ENCODE measurements around the gene PDLIM3. TPM values are rescaled to one million over a fixed set of nuclear protein-coding genes. Genes with fewer than 3 reads are reported as not detected.

Gene PDLIM3
- polyA plus RNA-seq (2013, experiment 1 of 2): 61.2 TPM
- 64.4 TPM for polyA plus RNA-seq (2013, experiment 2 of 2)

- 1% methylated on average over 47 of the region's 66 CpGs for WGBS
- peak within 1 kb of the TSS; percentile 42 for H4K8ac ChIP-seq (ENCODE audit: low read length)
- peak within 1 kb of the TSS; percentile 70 to 73 for H3K4ac ChIP-seq (ENCODE audit: low read depth in 1 of 2, low read length in 2 of 2)
Observed at GRCh38 chr4:185534866-185535611, at the start of gene PDLIM3. Gene PDLIM3, minus strand, starts transcription at chr4:185535507. Its CDS starts 73 bp downstream, at chr4:185535434.

GRCh38 chr4:185583813-185584212 is 48.5 kb upstream of the PDLIM3 start:
- no peaks in the 10 kb centered on the region for H3K9me3 ChIP-seq (ENCODE audit: control insufficient read depth, low read length)
- peaks cover 0 to 5% of the 10 kb centered on the region in 2 experiments for H3K27me3 ChIP-seq (ENCODE audit: control insufficient read depth in 1 of 2, insufficient read depth in 1 of 2, low read length in 2 of 2)
- WGBS: no CpG with 5 or more reads among the region's 1 CpG
- H2BK5ac ChIP-seq (ENCODE audit: low read depth, low read length, poor library complexity, severe bottlenecking): no peak overlapping the region
- no peak overlapping the region for H2BK120ac ChIP-seq (ENCODE audit: low read depth, low read length)
- H2BK12ac ChIP-seq (ENCODE audit: low read length in 2 of 2): no peak overlapping the region
- no peak overlapping the region for H2BK15ac ChIP-seq (ENCODE audit: low read depth, poor library complexity, severe bottlenecking)
- no peak overlapping the region for H3K14ac ChIP-seq (ENCODE audit: low read length in 2 of 2)
- no peak overlapping the region for H3K18ac ChIP-seq (ENCODE audit: low read depth in 1 of 2, low read length in 2 of 2)
- H3K4me3 ChIP-seq (ENCODE audit: insufficient read depth in 1 of 2, low read depth in 1 of 2, low read length in 2 of 2): no peak overlapping the region
- H3K23ac ChIP-seq (ENCODE audit: low read length in 2 of 2): no peak overlapping the region
- peaks cover 7% of the 10 kb centered on the region for H3K4me1 ChIP-seq (ENCODE audit: control insufficient read depth, insufficient read depth, low read depth, low read length)
- no peak overlapping the region for H2AFZ ChIP-seq (ENCODE audit: low read depth, low read length)
- no peak overlapping the region for H4K91ac ChIP-seq (ENCODE audit: low read length)
- no peak overlapping the region for H3K4me2 ChIP-seq (ENCODE audit: low read length, poor library complexity, severe bottlenecking)
- H2AK5ac ChIP-seq (ENCODE audit: low read length, severe bottlenecking): no peak overlapping the region
- no peak for DNase-seq
- no peak overlapping the region for H3K27ac ChIP-seq (ENCODE audit: low read length, poor library complexity, severe bottlenecking)
- H3K36me3 ChIP-seq (ENCODE audit: control insufficient read depth in 1 of 2, insufficient read depth in 2 of 2, low read depth in 1 of 2, low read length in 2 of 2): no peaks in the 10 kb centered on the region
- no peak overlapping the region for H3K4ac ChIP-seq (ENCODE audit: low read depth in 1 of 2, low read length in 2 of 2)
- H3K79me1 ChIP-seq (replicated peaks; ENCODE audit: low read length, poor library complexity, severe bottlenecking): no peaks in the 10 kb centered on the region
- H4K8ac ChIP-seq (ENCODE audit: low read length): no peak overlapping the region
- no peak overlapping the region for H3K9ac ChIP-seq (ENCODE audit: low read length)

More at GRCh38 chr4:185534866-185535611, at the start of gene PDLIM3:
- Histone ChIP-seq H3K27me3 (ENCODE audit: control insufficient read depth in 1 of 2, insufficient read depth in 1 of 2, low read length in 2 of 2) (peaks cover 36 to 42% of the 10 kb centered on the region in 2 experiments), H3K4me1 (ENCODE audit: control insufficient read depth, insufficient read depth, low read depth, low read length) (peaks cover 11% of the 10 kb centered on the region), H3K18ac (ENCODE audit: low read depth in 1 of 2, low read length in 2 of 2) (peak within 1 kb of the TSS; percentile 58 to 79), H3K4me2 (ENCODE audit: low read length, poor library complexity, severe bottlenecking) (peak within 1 kb of the TSS; percentile 100), H2BK120ac (ENCODE audit: low read depth, low read length) (peak within 1 kb of the TSS; percentile 64), H3K9me3 (ENCODE audit: control insufficient read depth, low read length) (no peaks in the 10 kb centered on the region), H2BK5ac (ENCODE audit: low read depth, low read length, poor library complexity, severe bottlenecking) (no peak within 1 kb of the TSS), H2BK15ac (ENCODE audit: low read depth, poor library complexity, severe bottlenecking) (peak within 1 kb of the TSS; percentile 98), H2BK12ac (ENCODE audit: low read length in 2 of 2) (peak within 1 kb of the TSS in 1 of 2 experiments; percentile 47), H3K23ac (ENCODE audit: low read length in 2 of 2) (peak within 1 kb of the TSS; percentile 27 to 80), H3K9ac (ENCODE audit: low read length) (peak within 1 kb of the TSS; percentile 81), H4K91ac (ENCODE audit: low read length) (no peak within 1 kb of the TSS), H3K36me3 (ENCODE audit: control insufficient read depth in 1 of 2, insufficient read depth in 2 of 2, low read depth in 1 of 2, low read length in 2 of 2) (no peaks in the 10 kb centered on the region), H2AFZ (ENCODE audit: low read depth, low read length) (peak within 1 kb of the TSS; percentile 54), H3K79me1 (replicated peaks; ENCODE audit: low read length, poor library complexity, severe bottlenecking) (no peaks in the 10 kb centered on the region), H3K14ac (ENCODE audit: low read length in 2 of 2) (no peak within 1 kb of the TSS), H3K4me3 (ENCODE audit: insufficient read depth in 1 of 2, low read depth in 1 of 2, low read length in 2 of 2) (peak within 1 kb of the TSS; percentile 55 to 76), H3K27ac (ENCODE audit: low read length, poor library complexity, severe bottlenecking) (no peak within 1 kb of the TSS), H2AK5ac (ENCODE audit: low read length, severe bottlenecking) (no peak within 1 kb of the TSS)
- DNase-seq: peak; percentile 73

- DNase-seq: no peak
- Histone ChIP-seq H2AK5ac (ENCODE audit: low read length, severe bottlenecking) (no peak overlapping the region), H3K4me1 (ENCODE audit: control insufficient read depth, insufficient read depth, low read depth, low read length) (peaks cover 5% of the 10 kb centered on the region), H2BK5ac (ENCODE audit: low read depth, low read length, poor library complexity, severe bottlenecking) (no peak overlapping the region), H3K4me2 (ENCODE audit: low read length, poor library complexity, severe bottlenecking) (no peak overlapping the region), H3K36me3 (ENCODE audit: control insufficient read depth in 1 of 2, insufficient read depth in 2 of 2, low read depth in 1 of 2, low read length in 2 of 2) (no peaks in the 10 kb centered on the region), H3K27ac (ENCODE audit: low read length, poor library complexity, severe bottlenecking) (no peak overlapping the region), H4K91ac (ENCODE audit: low read length) (no peak overlapping the region), H3K14ac (ENCODE audit: low read length in 2 of 2) (no peak overlapping the region), H3K4ac (ENCODE audit: low read depth in 1 of 2, low read length in 2 of 2) (no peak overlapping the region), H3K9me3 (ENCODE audit: control insufficient read depth, low read length) (no peaks in the 10 kb centered on the region), H2BK12ac (ENCODE audit: low read length in 2 of 2) (no peak overlapping the region), H3K9ac (ENCODE audit: low read length) (no peak overlapping the region), H2BK15ac (ENCODE audit: low read depth, poor library complexity, severe bottlenecking) (no peak overlapping the region), H3K23ac (ENCODE audit: low read length in 2 of 2) (no peak overlapping the region), H3K79me1 (replicated peaks; ENCODE audit: low read length, poor library complexity, severe bottlenecking) (no peaks in the 10 kb centered on the region), H4K8ac (ENCODE audit: low read length) (no peak overlapping the region), H3K27me3 (ENCODE audit: control insufficient read depth in 1 of 2, insufficient read depth in 1 of 2, low read length in 2 of 2) (peaks cover 0 to under 1% of the 10 kb centered on the region in 2 experiments), H2BK120ac (ENCODE audit: low read depth, low read length) (no peak overlapping the region), H2AFZ (ENCODE audit: low read depth, low read length) (no peak overlapping the region), H3K18ac (ENCODE audit: low read depth in 1 of 2, low read length in 2 of 2) (no peak overlapping the region), H3K4me3 (ENCODE audit: insufficient read depth in 1 of 2, low read depth in 1 of 2, low read length in 2 of 2) (no peak overlapping the region)
- WGBS: 91% methylated on average over 5 of the region's 7 CpGs
Observed at GRCh38 chr4:185582651-185583400, 47.5 kb upstream of the PDLIM3 start.

- H2BK5ac ChIP-seq (ENCODE audit: low read depth, low read length, poor library complexity, severe bottlenecking): no peak overlapping the region
- H2AFZ ChIP-seq (ENCODE audit: low read depth, low read length): no peak overlapping the region
- H2BK15ac ChIP-seq (ENCODE audit: low read depth, poor library complexity, severe bottlenecking): no peak overlapping the region
- no peak overlapping the region for H3K4ac ChIP-seq (ENCODE audit: low read depth in 1 of 2, low read length in 2 of 2)
- H2AK5ac ChIP-seq (ENCODE audit: low read length, severe bottlenecking): no peak overlapping the region
- no peaks in the 10 kb centered on the region for H3K9me3 ChIP-seq (ENCODE audit: control insufficient read depth, low read length)
- H3K79me1 ChIP-seq (replicated peaks; ENCODE audit: low read length, poor library complexity, severe bottlenecking): no peaks in the 10 kb centered on the region
- H3K9ac ChIP-seq (ENCODE audit: low read length): no peak overlapping the region
- no peak overlapping the region for H3K4me3 ChIP-seq (ENCODE audit: insufficient read depth in 1 of 2, low read depth in 1 of 2, low read length in 2 of 2)
- no peak overlapping the region for H4K8ac ChIP-seq (ENCODE audit: low read length)
- no peak overlapping the region for H3K14ac ChIP-seq (ENCODE audit: low read length in 2 of 2)
- H2BK12ac ChIP-seq (ENCODE audit: low read length in 2 of 2): no peak overlapping the region
- WGBS: 85% methylated on average over 12 of the region's 12 CpGs
- no peak overlapping the region for H3K23ac ChIP-seq (ENCODE audit: low read length in 2 of 2)
- no peaks in the 10 kb centered on the region for H3K27me3 ChIP-seq (ENCODE audit: control insufficient read depth in 1 of 2, insufficient read depth in 1 of 2, low read length in 2 of 2)
- H3K27ac ChIP-seq (ENCODE audit: low read length, poor library complexity, severe bottlenecking): no peak overlapping the region
- no peaks in the 10 kb centered on the region for H3K36me3 ChIP-seq (ENCODE audit: control insufficient read depth in 1 of 2, insufficient read depth in 2 of 2, low read depth in 1 of 2, low read length in 2 of 2)
- no peak overlapping the region for H3K4me2 ChIP-seq (ENCODE audit: low read length, poor library complexity, severe bottlenecking)
- H3K18ac ChIP-seq (ENCODE audit: low read depth in 1 of 2, low read length in 2 of 2): no peak overlapping the region
- no peaks in the 10 kb centered on the region for H3K4me1 ChIP-seq (ENCODE audit: control insufficient read depth, insufficient read depth, low read depth, low read length)
- DNase-seq: no peak
- no peak overlapping the region for H2BK120ac ChIP-seq (ENCODE audit: low read depth, low read length)
- H4K91ac ChIP-seq (ENCODE audit: low read length): no peak overlapping the region
Observed at GRCh38 chr4:185580699-185581098, 45.4 kb upstream of the PDLIM3 start.

Measured in mesenchymal stem cell (in vitro differentiated cells and primary cell).